HL-60 (cell line): Measurements from ENCODE around the gene MRPS35.

Source experiments
- POLR2AphosphoS5 ChIP-seq: IDR thresholded peaks from 2 replicates; pipeline ENCODE4 v1.6.1; 2012; ENCODE audit warnings: low read depth
- TF ChIP-seq, protein P1 (sequence below): IDR thresholded peaks from one replicate; pipeline ENCODE4 v1.5.1; 2011; ENCODE audit warnings: low read length, control low read depth, inconsistent platforms; ENCODE audit not compliant: insufficient read depth
- TF ChIP-seq, protein P2 (sequence below): IDR thresholded peaks from 2 replicates; pipeline ENCODE4 v1.6.1; 2012; ENCODE audit warnings: low read depth; ENCODE audit not compliant: insufficient replicate concordance

DNA sequence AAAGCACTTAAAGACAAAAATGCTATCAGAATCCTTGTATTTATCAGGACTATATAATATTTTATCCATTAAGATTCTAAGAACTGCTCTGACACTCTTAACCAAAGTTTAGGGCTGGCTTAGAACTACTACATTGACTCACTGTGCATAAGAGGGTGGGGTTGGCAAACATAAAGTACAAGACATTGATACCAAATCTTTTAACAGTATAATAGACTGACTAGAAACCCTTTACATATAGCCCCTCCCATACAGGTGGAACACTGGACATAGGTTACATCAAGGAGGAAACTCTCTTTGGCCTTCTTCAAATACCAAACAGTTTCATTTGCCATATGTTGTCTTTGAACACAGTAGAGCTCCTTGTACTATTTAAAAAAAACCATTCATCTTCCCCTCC lies 30.0 kb upstream of the MRPS35 start:
- TF ChIP-seq, protein P1, sequence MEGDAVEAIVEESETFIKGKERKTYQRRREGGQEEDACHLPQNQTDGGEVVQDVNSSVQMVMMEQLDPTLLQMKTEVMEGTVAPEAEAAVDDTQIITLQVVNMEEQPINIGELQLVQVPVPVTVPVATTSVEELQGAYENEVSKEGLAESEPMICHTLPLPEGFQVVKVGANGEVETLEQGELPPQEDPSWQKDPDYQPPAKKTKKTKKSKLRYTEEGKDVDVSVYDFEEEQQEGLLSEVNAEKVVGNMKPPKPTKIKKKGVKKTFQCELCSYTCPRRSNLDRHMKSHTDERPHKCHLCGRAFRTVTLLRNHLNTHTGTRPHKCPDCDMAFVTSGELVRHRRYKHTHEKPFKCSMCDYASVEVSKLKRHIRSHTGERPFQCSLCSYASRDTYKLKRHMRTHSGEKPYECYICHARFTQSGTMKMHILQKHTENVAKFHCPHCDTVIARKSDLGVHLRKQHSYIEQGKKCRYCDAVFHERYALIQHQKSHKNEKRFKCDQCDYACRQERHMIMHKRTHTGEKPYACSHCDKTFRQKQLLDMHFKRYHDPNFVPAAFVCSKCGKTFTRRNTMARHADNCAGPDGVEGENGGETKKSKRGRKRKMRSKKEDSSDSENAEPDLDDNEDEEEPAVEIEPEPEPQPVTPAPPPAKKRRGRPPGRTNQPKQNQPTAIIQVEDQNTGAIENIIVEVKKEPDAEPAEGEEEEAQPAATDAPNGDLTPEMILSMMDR = no peak
- TF ChIP-seq POLR2AphosphoS5 = no peak
- TF ChIP-seq, protein P2, sequence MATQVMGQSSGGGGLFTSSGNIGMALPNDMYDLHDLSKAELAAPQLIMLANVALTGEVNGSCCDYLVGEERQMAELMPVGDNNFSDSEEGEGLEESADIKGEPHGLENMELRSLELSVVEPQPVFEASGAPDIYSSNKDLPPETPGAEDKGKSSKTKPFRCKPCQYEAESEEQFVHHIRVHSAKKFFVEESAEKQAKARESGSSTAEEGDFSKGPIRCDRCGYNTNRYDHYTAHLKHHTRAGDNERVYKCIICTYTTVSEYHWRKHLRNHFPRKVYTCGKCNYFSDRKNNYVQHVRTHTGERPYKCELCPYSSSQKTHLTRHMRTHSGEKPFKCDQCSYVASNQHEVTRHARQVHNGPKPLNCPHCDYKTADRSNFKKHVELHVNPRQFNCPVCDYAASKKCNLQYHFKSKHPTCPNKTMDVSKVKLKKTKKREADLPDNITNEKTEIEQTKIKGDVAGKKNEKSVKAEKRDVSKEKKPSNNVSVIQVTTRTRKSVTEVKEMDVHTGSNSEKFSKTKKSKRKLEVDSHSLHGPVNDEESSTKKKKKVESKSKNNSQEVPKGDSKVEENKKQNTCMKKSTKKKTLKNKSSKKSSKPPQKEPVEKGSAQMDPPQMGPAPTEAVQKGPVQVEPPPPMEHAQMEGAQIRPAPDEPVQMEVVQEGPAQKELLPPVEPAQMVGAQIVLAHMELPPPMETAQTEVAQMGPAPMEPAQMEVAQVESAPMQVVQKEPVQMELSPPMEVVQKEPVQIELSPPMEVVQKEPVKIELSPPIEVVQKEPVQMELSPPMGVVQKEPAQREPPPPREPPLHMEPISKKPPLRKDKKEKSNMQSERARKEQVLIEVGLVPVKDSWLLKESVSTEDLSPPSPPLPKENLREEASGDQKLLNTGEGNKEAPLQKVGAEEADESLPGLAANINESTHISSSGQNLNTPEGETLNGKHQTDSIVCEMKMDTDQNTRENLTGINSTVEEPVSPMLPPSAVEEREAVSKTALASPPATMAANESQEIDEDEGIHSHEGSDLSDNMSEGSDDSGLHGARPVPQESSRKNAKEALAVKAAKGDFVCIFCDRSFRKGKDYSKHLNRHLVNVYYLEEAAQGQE = no peak
